Measurements from ENCODE around the gene NID1.
"Not testable (repeated sequence)": the region's sequence is repeated elsewhere in the genome, so short reads cannot be mapped to it uniquely, and the experiment has no call there.

The NID1 gene

DNA sequence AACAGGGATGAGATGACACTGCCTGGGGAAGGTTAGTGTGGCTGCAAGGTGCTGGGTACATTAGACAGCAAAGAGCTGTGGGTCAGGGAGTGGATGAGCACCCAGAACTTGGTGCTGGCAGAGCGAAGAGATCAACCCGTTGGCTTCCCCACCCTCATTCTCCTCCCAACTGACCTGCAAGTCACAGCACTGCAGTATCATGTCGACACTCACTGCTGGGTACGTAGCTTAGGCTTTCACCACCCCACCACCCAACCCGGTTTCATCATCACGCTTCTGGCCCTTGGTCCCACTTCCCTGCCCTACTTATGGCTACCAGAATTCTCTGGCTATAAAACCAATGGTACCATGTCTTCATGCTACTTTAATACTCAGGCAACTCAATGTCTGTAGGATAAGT is 124.6 kb downstream of the NID1 start:
- in situ Hi-C loops (cut with MboI; ENCODE audit: low sequenced_read_pairs) = loop anchor here (10.0 kb wide), 1 partner anchor 65 kb away; no protein-coding TSS in a partner anchor

DNA sequence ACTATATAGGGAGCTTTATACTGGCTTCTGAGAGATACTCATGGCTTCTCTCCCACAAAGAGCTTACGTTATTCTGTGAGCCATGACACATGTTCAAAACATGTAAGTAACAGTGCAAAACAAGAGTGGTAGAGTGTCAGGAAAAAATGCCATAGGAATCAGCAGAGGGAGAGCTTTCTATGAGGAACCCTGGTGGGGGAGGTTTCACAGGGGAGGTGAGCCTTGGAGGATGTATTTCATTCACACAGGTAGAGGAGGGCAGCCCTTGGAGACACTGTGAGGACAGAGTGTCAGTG is 125.5 kb downstream of the NID1 start:
- in situ Hi-C loops (cut with MboI; ENCODE audit: low sequenced_read_pairs) = no loop called here

- in situ Hi-C loops (cut with MboI; ENCODE audit: low sequenced_read_pairs) = no loop called here
Measured at GRCh38 chr1:235938709-235939479, 126.0 kb downstream of the NID1 start.

DNA sequence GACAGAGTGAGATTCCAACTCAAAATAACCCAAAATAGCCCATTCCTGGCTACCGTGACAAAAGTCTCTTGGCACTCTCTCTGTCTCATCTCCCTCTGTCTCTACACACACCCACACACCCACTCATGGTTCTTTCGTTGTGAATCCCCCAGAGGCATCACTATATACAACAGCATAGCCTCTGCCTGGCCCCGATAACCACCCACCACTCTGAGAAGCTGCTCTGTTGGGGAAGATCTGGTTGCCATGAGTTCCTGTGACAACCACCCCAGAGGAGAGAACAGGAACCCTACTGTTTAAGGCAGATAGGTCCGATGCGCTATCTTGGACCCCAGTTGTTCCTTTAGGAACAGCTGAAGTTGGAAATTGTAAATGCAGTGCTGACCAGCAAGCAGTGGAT is 127.8 kb downstream of the NID1 start:
- in situ Hi-C loops (cut with MboI; ENCODE audit: low sequenced_read_pairs) = no loop called here

DNA sequence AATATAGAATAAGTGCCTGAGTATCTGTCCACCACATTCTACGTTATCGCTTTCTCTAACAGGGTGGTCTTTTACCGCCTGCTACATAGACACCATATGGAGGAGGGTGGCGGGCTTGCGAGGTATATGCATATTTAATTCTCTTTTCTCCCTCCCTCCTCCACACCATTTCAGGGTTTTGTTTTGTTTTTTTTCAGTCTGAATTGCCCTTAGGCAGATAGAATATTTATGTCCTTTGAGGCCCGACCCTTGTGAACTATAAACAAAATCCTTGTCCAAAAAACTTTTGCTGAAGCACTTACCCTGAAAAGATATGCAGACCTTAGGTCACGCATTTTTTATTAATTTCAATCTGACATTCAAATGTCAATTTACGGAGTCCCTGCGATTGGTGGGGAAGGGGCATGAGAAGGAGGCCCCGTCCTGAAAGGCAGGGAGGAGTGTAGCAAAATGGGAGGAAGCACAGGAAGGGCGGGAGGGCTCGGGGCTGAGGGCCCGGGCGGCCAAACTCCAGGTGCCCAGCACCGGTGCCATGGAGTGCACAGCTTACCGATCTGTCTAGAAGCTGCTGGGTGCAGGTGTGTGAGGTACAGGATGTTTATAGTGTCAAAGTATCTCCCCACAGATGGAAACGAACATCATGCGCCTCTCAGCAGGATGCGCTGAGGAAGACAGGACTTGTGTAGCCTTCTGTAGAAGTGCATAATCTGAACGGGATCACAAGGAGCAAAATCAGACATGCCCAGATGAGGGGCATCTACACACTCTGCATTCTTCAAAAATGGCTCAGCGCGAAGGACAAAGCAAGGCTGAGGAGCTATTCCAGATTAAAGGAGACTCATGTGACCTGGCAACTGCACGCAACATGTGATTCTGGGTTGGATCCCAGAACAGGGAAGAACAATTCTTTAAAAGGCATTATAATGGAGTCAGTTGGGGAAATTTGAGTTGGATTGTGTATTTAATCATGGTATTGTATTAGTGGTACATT is 129.4 kb downstream of the NID1 start:
- in situ Hi-C loops (cut with MboI; ENCODE audit: low sequenced_read_pairs) = no loop called here

- in situ Hi-C loops (cut with MboI; ENCODE audit: low sequenced_read_pairs) = no loop called here
Measured at GRCh38 chr1:235933766-235934116, 131.1 kb downstream of the NID1 start.

DNA sequence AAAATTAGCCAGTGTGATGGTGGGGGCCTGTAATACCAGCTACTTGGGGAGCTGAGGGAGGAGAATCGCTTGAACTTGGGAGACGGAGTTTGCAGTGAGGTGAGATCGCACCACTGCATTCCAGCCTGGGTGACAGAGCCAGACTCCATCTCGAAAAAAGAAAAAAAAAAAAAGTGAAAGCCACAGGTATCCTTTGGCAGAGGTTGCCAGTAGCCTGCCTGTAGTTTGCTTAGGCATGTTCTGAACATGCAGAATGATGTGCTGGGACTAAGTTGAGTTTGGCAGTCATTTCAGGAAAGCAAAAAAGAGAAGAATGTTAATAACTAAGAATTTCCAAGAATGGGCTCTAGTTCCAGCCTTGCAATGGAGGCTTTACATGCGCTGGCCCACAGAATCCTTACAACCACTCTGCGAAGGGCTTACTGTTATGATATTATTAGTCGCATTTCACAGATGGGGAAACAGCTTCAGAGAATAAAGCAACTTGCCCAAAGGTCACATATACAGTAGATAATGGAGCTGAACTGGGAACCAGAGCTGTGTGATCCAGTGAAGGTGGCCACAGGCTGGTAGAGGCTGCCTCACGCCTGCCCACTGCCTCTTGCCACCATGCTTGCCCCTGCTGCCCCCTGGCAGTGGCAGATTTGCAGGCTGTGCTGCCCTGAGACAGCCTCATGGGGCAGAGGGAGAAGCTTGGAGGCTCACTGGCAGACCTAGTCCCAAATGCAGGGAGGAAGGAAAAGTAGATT is 131.7 kb downstream of the NID1 start:
- in situ Hi-C loops (cut with MboI; ENCODE audit: low sequenced_read_pairs) = no loop called here

- in situ Hi-C loops (cut with MboI; ENCODE audit: low sequenced_read_pairs) = no loop called here
Measured at GRCh38 chr1:235932090-235932510, 132.8 kb downstream of the NID1 start.

DNA sequence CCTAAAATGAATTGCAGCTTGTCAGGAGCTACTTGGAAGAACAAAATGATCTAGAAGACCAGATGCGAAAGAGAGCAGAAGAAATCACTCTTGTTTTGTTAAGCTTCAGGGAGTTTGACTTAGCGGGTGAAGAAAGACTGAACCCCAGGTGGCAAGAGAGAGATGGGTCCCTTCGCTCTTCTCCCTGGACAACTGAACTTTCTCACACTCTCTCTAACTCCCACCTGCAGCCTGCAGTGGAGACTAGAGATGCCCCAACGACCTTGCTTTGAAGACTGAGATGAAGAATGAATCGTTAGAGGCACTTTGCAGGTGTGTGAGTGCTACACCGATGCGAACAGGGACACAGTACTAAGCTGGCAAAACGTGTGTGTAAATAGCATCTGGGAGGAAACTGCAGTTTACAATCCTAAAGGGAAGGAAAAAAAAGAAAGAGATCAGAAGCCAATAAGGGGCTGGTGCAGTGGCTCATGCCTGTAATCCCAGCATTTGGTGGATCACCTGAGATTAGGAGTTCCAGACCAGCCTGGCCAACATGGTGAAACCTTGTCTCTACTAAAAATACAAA is 133.6 kb downstream of the NID1 start:
- in situ Hi-C loops (cut with MboI; ENCODE audit: low sequenced_read_pairs) = no loop called here

DNA sequence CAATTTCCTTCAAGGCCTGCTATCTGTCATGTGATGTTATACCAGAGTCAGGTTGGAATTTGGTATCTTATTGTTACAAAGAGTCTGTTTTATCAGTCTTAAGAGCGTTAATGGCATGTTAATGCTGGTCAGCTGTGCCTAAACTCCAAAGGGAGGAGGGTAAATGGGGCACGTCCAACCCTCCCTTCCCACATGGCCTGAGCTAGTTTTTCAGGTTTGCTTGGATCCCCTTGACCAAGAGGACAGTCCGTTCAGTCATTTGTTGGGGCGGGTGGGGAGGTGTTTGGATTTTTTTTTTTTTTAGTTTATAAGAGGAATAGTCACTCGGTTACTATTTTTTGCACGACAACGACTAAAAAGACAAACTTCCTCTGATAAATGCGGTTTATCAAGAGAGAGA is 134.3 kb downstream of the NID1 start:
- in situ Hi-C loops (cut with MboI; ENCODE audit: low sequenced_read_pairs) = no loop called here

- in situ Hi-C loops (cut with MboI; ENCODE audit: low sequenced_read_pairs) = no loop called here
Measured at GRCh38 chr1:235929216-235929615, 135.7 kb downstream of the NID1 start.

- in situ Hi-C loops (cut with MboI; ENCODE audit: low sequenced_read_pairs) = no loop called here
Measured at GRCh38 chr1:235928197-235928596, 136.7 kb downstream of the NID1 start.

- in situ Hi-C loops (cut with MboI; ENCODE audit: low sequenced_read_pairs) = not testable (repeated sequence)
Measured at GRCh38 chr1:235927551-235927950, 137.3 kb downstream of the NID1 start.

All from HL-60/S4 treated with phorbol 12-myristate 13-acetate at 8.2 ng/mL for 4 days and 3 days (cell line).